Fibroblast of lung (primary cell): Measurements from ENCODE around the gene CACNA1H. TPM values are rescaled to one million over a fixed set of nuclear protein-coding genes. Genes with fewer than 3 reads are reported as not detected.

Experiments used
- DNase-seq, 2 donors: peaks; one replicate each; pipeline versions ENCODE4 v3.0.0 to v3.0.0-alpha.2; 2010; ENCODE audit warnings: low read depth in 2 of 2
- H2AFZ ChIP-seq: 2 replicates; pipeline ENCODE4 v1.5.1; 2012; ENCODE audit warnings: low read length, control low read depth, inconsistent platforms
- H3K27ac ChIP-seq: 2 replicates; pipeline ENCODE4 v1.5.1; 2011; ENCODE audit warnings: low read length, control low read depth; ENCODE audit not compliant: insufficient read depth
- H3K27me3 ChIP-seq: 2 replicates; pipeline ENCODE4 v1.5.1; 2011; ENCODE audit warnings: mild to moderate bottlenecking, low read length; ENCODE audit not compliant: control insufficient read depth, insufficient read depth
- H3K36me3 ChIP-seq: 2 replicates; pipeline ENCODE4 v1.5.1; 2011; ENCODE audit warnings: low read length; ENCODE audit not compliant: control insufficient read depth, insufficient read depth
- H3K4me1 ChIP-seq: 2 replicates; pipeline ENCODE4 v1.5.1; 2011; ENCODE audit warnings: low read length; ENCODE audit not compliant: control insufficient read depth, insufficient read depth; ENCODE audit errors: extremely low read depth
- H3K4me2 ChIP-seq: 2 replicates; pipeline ENCODE4 v1.5.1; 2011; ENCODE audit warnings: low read length, control low read depth; ENCODE audit not compliant: insufficient read depth; ENCODE audit errors: extremely low read depth
- H3K4me3 ChIP-seq, 4 experiments: fragments of 200-600 bp in 1 of 4; sonication (generic) in 1 of 4; replicated peaks in 1 of 4; 2 replicates each; pipeline ENCODE4 v1.5.1; 2011 to 2016; ENCODE audit warnings: low read length in 4 of 4, low read depth in 3 of 4, mild to moderate bottlenecking in 3 of 4, control low read depth in 2 of 4, inconsistent platforms in 1 of 4, mixed read lengths in 1 of 4; ENCODE audit not compliant: insufficient read depth in 1 of 4; ENCODE audit errors: control extremely low read depth in 1 of 4
- H3K79me2 ChIP-seq: 2 replicates; pipeline ENCODE4 v1.5.1; 2012; ENCODE audit warnings: mild to moderate bottlenecking, low read length, inconsistent platforms; ENCODE audit not compliant: control insufficient read depth, insufficient read depth
- H3K9ac ChIP-seq: 2 replicates; pipeline ENCODE4 v1.5.1; 2011; ENCODE audit warnings: mild to moderate bottlenecking, low read length, control low read depth; ENCODE audit not compliant: insufficient read depth
- H3K9me3 ChIP-seq: 2 replicates; pipeline ENCODE4 v1.5.1; 2012; ENCODE audit warnings: low read depth, low read length; ENCODE audit not compliant: control insufficient read depth, insufficient read depth
- H4K20me1 ChIP-seq: 2 replicates; pipeline ENCODE4 v1.5.1; 2011; ENCODE audit warnings: low read length; ENCODE audit not compliant: control insufficient read depth, insufficient read depth; ENCODE audit errors: extremely low read depth
- CTCF ChIP-seq, 2 donors: IDR thresholded peaks in 1 of 2; conservative IDR thresholded peaks in 1 of 2; 1 replicate in 1 of 2; 2 replicates in 1 of 2; pipeline ENCODE4 v1.5.1; 2011 to 2012; ENCODE audit warnings: low read length in 2 of 2, control low read depth in 1 of 2, inconsistent platforms in 1 of 2, low read depth in 1 of 2, mild to moderate bottlenecking in 1 of 2
- EZH2 ChIP-seq: IDR thresholded peaks from 2 replicates; pipeline ENCODE4 v1.5.1; 2012; ENCODE audit warnings: low read length, control low read depth, mild to moderate bottlenecking; ENCODE audit errors: missing control alignments
- polyA plus RNA-seq, 2 donors: library from polyadenylated mRNA; depleted of rRNA in 1 of 2; stranded (reverse) in 1 of 2; unstranded in 1 of 2; fragments of >200 nt; gene quantifications; 2 replicates each; pipeline ENCODE4 v1.2.1, GENCODE V29; 2011 to 2012; ENCODE audit warnings: missing spikeins in 1 of 2
- total RNA-seq: library from RNA; depleted of rRNA; stranded (reverse); fragments of >200 nt; gene quantifications from 2 replicates; pipeline ENCODE4 v1.2.1, GENCODE V29; 2014

CACNA1H gene
- total and polyA plus RNA-seq, 2 donors (not counting 1 experiment from before 2014, with no cell fraction given): 1.2 to 10.5 TPM

GRCh38 chr16:1215574-1216295, 62.8 kb downstream of the CACNA1H start:
- Histone ChIP-seq H3K9me3 (no peaks in the 10 kb centered on the region), H3K4me3 (no peak overlapping the region), H4K20me1 (no peaks in the 10 kb centered on the region), H3K4me1 (no peaks in the 10 kb centered on the region), H3K27ac (no peak overlapping the region), H3K9ac (no peak overlapping the region), H3K36me3 (no peaks in the 10 kb centered on the region), H3K27me3 (no peaks in the 10 kb centered on the region), H3K79me2 (no peaks in the 10 kb centered on the region), H3K4me2 (no peak overlapping the region), H2AFZ (no peak overlapping the region)
- DNase-seq: no peak
- TF ChIP-seq EZH2 (no peak), CTCF (conservative IDR thresholded peaks at IDR 0.05 in 1 of 2, IDR thresholded peaks at IDR 0.05 in 1 of 2; ENCODE audit: low read depth in 1 of 2, low read length in 2 of 2) (no peak)

- no peak for TF ChIP-seq EZH2
- TF ChIP-seq CTCF (conservative IDR thresholded peaks at IDR 0.05 in 1 of 2, IDR thresholded peaks at IDR 0.05 in 1 of 2; ENCODE audit: low read depth in 1 of 2, low read length in 2 of 2): no peak
- H2AFZ ChIP-seq: no peak overlapping the region
- no peaks in the 10 kb centered on the region for H3K9me3 ChIP-seq
- no peak overlapping the region for H3K9ac ChIP-seq
- no peak overlapping the region for H3K4me2 ChIP-seq
- no peaks in the 10 kb centered on the region for H4K20me1 ChIP-seq
- no peaks in the 10 kb centered on the region for H3K4me1 ChIP-seq
- H3K4me3 ChIP-seq: no peak overlapping the region
- no peaks in the 10 kb centered on the region for H3K79me2 ChIP-seq
- H3K27me3 ChIP-seq: no peaks in the 10 kb centered on the region
- no peaks in the 10 kb centered on the region for H3K36me3 ChIP-seq
- no peak overlapping the region for H3K27ac ChIP-seq
- DNase-seq: no peak
Observed at GRCh38 chr16:1216296-1216619, 63.4 kb downstream of the CACNA1H start.

- no peaks in the 10 kb centered on the region for H3K27me3 ChIP-seq
- H3K9ac ChIP-seq: no peak overlapping the region
- no peaks in the 10 kb centered on the region for H3K9me3 ChIP-seq
- H3K79me2 ChIP-seq: no peaks in the 10 kb centered on the region
- no peaks in the 10 kb centered on the region for H3K36me3 ChIP-seq
- no peak overlapping the region for H2AFZ ChIP-seq
- TF ChIP-seq CTCF (conservative IDR thresholded peaks at IDR 0.05 in 1 of 2, IDR thresholded peaks at IDR 0.05 in 1 of 2; ENCODE audit: low read depth in 1 of 2, low read length in 2 of 2) (no peak), EZH2 (no peak)
- no peak for DNase-seq
- no peak overlapping the region for H3K4me3 ChIP-seq
- no peaks in the 10 kb centered on the region for H3K4me1 ChIP-seq
- no peak overlapping the region for H3K4me2 ChIP-seq
- no peaks in the 10 kb centered on the region for H4K20me1 ChIP-seq
- no peak overlapping the region for H3K27ac ChIP-seq
Observed at GRCh38 chr16:1216681-1217400, 63.9 kb downstream of the CACNA1H start.
